Stimulated activated CD8-positive, alpha-beta memory T cell treated with anti-CD3 and anti-CD28 coated beads, Interleukin-4, amount 100 ng/mL, for 24 hours (primary cell): ENCODE data around the gene DKK1.

ENCODE experiments used
- DNase-seq: peaks from one replicate; pipeline ENCODE4 v3.0.0-alpha.2; 2020; ENCODE audit warnings: low read depth

DKK1 gene, protein sequence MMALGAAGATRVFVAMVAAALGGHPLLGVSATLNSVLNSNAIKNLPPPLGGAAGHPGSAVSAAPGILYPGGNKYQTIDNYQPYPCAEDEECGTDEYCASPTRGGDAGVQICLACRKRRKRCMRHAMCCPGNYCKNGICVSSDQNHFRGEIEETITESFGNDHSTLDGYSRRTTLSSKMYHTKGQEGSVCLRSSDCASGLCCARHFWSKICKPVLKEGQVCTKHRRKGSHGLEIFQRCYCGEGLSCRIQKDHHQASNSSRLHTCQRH

DNA sequence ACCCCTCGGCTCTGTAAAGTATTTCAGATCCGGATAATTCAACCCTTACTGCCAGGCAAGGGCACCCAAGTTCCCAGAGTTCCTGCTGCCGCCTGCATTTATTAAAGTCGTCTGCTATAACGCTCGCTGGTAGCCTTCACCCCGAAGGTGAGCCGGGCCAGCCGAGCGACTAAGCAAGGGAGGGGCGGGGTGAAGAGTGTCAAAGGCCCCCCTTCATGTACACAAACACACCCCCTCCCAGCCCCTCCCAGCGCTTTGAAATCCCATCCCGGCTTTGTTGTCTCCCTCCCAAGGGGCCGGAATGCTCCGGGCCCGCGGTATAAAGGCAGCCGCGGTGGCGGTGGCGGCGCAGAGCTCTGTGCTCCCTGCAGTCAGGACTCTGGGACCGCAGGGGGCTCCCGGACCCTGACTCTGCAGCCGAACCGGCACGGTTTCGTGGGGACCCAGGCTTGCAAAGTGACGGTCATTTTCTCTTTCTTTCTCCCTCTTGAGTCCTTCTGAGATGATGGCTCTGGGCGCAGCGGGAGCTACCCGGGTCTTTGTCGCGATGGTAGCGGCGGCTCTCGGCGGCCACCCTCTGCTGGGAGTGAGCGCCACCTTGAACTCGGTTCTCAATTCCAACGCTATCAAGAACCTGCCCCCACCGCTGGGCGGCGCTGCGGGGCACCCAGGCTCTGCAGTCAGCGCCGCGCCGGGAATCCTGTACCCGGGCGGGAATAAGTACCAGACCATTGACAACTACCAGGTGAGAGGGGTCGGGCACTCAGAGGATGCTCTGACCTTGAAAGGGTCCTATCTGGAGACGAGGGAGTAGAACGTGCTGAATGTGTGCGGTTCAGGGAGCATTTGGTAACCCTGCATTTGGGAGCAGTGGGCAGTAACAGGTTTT, at the start of gene DKK1:
DKK1 (plus strand) TSS at position 349 of the 889 bp plus-strand sequence; CDS start at position 503, 154 bp downstream.
- no peak for DNase-seq

DNA sequence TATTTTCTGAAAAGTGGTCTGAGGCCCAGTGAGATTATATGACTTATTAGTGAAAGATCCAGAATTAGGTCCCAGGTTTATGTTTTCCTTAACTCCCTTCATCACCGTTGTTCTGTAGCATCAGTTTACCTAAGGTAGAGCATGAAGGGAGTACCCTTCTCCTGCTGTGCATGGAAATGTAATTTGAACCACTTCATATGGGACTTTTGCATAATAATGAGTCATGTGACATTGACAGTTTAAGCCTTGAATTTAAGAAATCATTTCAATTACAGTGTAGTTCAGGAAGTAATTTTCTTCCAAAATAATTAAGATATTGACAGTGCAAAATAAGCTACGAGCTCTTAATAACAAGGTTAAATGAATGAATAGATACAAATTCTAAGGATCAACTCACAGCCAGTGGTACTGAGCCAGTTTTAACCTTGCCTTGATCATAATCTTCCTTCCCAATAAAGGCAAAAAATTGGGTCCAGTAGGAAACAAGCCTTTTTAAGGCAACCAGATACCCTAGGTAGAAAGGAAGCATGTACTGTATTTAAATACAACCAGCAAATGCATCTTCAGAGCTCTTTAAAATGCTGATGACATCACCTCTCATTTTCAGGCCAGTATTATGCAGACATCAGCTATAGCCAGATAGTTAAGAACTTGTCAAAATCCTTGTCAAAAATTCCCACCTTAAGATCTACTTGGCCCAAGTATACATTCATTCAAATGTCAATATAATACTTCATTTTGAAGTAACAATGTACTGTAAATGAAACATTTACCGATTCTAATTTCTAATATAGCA, 48.8 kb upstream of the DKK1 start:
- DNase-seq: no peak

DNA sequence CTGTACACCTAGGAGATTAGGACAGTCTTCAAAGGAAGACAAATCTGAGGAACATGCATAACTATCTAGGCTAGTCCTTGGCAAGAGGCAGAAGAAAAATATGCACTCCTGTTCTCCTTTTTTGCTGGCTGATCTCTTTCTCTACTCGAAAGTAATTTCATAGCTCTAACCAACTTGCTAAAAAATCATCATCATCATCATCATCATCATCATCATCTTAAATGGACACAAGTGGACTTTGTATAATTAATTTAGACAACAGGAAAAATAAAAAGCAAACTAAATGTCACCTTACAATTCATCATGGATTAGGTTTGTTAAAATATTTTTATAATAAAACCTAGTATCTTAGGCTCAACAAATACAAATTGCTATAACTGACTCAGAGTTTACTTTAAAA, 47.2 kb upstream of the DKK1 start:
- no peak for DNase-seq

DNA sequence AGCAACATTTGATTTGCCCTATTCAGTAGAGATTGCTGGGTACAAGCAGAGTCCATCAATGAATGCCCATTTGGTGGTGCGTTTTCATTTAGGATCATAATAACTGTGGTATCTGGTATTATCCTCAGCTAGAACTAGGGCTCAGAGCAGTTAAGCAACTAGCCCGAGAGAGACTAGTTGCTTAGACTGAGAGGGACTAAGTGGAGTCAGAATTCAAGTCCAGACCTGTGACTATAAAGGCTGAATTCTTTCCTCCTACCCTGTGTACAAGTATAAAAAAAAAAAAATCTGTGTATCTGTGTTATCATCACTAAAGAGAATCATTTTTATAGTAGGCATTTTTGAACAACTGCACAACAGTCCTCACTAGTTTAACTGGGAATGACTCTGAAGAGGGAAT, 45.3 kb upstream of the DKK1 start:
- DNase-seq: no peak

DNA sequence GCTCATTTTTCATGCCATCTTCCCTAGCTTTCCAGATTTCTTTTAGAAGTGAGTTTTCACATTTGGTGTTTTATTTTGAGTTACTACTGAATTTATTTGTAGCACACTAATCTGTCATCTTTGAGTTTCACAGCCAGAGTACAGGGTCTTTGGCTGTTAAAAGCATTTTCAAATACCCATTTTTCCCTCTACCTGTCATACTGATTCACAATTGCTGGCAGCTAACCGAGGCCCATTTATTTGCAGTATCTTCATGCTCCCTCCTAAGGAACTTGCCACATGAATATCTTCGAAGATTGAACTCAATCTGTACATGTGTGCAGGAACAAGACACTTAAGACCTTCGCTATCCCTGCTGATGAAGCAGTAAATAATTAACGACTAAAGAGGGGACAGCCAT, 44.8 kb upstream of the DKK1 start:
- DNase-seq: no peak

DNA sequence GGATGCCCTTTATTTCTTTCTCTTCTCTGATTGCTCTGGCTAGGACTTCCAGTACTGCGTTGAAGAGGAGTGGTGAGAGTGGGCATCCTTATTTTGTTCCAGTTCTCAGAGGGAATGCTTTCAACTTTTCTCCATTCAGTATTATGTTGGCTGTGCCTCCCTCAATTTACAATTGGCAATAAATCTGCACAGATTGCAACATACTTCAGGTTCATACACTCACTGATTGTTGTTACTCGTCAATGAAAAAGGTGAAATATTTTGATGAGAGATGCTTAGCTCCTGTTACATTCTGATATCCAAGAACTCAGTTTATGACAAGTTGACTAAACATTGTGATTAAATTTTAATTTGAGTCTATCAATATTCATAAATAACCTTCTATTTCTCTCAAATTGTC, 37.9 kb upstream of the DKK1 start:
- no peak for DNase-seq

DNA sequence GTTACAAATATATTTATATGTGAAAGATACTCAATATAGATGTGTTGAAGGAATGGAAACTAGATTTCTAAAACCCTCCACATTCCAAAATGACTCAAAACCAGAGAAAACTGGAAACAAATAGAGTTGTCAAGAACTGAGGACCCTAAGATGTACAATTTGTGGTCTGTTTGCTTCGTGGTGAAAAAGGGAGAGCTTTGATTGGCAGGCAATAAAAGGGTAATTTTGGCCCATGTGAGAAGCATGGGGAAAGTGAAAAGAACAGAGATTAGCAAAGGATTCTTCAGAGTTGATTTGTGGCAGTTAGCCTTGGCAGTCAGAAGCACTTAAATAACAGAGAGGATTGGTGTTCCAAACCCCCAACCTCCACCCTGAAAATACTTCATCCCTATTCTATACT, 37.1 kb upstream of the DKK1 start:
- DNase-seq: no peak

DNA sequence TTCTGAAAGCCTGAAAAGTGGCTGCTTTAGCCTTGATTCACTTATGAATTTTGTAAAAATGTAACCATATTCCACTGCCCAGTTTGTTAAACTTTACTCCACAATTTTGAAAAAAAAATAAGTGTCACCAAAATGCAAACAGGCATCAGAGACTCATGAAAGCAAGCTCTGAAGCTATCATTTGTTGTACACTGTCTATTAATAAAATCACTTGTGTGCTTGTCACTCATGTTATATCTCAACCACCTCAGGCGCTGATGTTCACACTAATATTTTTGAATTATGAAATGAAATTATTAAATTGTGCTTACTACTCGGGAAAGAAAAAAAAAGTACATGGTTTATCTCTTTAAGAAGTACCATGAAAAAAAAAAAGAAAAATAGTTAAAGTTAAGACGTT, 34.5 kb upstream of the DKK1 start:
- DNase-seq: no peak

DNA sequence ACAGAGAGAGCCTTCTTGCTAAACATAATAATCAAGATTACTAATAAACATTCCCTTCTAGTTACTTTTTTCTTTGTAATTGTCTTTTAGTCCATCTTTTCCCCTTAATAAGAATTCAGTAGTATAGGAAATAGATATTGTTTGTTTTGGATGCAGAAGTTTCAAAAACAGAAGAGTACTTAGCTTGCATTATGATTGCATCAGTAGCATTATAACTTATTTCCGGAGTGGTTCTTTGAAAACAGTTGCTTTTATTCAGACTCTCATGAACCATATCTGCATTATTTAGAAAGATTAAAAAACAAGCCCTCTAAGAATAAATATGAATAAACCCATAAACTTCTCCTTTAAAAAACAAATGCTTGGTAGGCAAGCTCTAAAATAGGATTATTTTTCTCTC, 34.0 kb upstream of the DKK1 start:
- no peak for DNase-seq

DNA sequence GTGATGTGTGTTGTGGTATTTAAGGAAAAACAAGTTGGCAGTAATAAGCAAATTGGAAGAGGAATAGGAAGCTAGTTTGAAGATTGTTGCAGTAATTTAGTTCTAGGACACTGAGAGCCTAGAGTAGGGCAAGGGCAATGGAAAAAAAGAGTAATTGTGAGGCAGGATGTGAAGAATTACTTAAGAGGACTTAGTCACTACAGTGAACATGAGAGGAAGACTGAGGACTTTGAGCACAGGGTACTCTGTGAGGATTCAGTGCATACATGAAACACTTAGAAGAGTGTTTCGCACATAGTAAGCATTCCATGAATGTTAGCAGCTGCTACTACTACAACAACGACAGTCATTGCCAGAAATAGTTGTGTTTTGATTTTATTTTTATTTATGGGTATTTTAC, 30.9 kb upstream of the DKK1 start:
- DNase-seq: no peak

DNA sequence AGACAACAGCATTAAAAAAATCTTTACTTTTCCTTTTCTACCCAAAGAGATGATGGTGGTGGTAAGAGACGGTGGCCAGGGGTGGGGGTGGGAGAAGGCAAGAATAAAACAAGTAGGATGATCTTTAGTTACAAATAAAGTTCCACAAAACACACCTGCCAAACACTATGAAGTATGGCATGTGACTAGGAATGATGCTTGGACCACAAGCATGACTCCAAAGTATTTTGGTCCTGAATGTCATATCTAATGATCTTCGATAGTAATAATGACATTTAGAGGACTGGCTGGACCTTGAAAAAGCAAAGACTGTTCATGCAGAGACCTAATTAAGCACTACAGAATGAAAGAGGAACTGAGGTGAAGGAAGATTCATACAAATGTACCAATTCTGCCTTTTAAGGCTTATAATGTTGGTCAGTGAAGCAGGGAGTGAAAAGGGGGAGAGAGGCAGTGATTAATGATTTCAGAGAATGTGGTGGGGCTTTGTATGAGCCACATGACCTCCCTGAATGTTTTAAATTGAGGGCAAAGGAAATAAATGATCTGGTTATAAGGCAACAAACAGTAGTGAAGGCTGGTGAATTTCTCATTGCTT, 29.6 kb upstream of the DKK1 start:
- no peak for DNase-seq

DNA sequence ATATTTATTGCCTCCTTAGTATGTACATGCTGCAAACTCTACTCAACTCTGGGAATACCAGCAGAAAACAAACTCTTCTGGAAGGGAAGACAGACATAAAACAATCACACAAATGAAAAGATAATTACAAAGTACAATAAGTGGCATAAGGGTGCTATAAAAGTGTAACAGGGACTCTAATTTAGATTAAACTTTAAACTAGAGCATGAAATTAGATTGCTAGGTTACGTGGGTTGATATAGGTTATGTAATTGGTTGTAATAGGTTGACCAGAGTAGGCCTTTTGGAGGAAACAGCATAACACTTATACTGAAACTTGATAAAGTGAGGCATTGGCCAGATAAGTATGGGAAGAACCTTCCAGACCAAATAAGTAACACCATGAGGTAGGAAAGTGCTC, 26.2 kb upstream of the DKK1 start:
- no peak for DNase-seq

DNA sequence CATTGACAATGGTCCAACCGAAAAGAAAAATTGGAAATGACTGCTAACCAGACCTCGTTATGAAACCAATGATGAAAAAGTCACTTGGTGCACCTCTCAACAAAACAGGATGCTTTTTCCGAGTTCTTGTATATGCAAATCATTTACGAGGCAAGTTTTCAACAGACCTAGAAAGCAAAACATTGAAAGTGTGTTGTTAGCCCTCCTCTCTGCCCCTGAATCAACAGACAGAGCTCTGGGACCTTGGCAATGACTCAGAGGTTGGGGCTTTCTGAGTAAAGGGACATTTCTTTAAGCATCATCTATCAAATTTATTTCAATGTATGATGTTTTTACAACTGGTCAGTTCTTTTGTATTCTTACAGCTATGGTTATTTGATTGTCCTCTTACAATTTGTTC, 16.3 kb upstream of the DKK1 start:
- DNase-seq: no peak

DNA sequence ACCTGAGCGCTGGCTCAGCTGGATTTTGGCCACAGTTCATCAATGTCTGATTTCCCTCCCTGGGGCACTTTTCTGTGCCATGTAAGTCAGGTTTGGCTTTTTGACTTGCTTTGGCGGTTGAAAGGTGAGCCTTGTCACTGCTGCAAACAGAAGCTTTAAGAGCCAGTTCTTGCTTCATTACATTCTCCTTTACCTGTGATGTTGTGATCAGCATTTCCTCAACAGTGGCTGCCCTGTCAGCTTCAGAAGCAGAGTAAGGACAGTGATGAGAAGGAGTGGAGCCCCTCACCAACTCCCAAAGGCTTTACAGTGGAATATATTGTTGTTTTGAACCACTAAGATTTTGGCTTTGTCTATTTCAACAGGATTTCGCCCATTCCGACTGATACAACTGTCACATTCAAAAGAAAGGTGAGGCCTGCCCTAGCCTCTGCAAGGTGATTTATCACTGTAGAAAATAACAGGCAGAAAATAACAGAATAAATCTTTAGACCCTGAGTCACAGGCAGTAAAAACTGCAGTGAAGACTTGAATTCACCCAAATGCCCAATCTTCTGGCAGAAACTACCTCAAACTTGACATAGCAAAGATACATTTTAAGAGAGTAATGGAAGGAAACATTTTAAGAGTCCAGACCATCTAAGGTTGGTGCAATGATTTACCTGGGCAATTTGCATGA, 13.3 kb upstream of the DKK1 start:
- no peak for DNase-seq

DNA sequence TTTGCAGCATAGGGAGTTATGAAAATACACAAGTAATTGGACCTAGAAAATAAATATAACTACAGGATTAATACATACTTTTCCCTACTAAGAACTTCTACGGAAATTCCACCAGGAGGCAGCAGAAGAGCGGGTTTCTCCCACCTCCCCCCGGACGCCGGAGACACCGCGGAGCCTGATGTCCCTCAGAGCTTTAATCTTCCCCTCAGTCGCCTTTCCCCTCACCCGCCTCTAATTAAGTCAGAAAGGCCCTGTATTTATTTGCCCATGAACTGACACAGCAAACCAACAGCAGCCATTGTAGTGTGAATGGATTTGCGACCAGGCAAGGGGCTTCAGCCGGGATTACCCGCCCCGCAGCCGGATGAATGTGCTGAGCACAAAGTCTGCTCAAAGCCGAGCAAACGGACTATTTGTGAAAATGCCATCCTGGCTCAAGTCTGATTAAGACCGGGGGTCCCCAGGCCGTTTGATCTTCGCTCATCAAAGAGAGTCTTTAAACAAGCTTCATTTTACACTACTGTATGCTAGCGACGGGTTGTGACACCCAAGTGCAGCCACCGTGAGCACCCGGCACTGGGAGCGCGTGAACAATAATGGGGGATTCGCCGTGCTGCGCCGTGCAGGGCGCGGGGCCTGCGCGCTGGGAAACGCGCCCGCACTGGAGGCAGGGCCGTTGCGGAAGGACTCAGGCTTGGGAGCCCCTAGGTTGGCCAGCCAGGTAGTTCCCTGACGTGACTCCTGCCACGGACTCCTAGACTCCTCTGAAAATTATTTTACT, 5.6 kb upstream of the DKK1 start:
- DNase-seq: no peak

DNA sequence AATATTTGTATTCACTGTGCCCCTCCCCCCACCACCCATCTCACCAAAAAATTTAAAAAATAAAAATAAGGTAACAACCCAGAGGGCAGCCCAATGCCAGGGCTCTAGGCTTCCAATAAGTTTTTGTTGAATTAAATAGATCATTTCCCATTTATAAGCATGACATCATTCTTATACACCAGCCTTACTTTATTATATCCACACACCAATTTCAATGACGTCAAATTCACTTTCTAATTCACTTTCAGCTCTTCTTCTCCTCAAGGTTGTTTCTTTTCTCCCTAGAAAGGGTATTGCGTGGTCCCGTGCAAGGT, 1.2 kb upstream of the DKK1 start:
- DNase-seq: no peak

DNA sequence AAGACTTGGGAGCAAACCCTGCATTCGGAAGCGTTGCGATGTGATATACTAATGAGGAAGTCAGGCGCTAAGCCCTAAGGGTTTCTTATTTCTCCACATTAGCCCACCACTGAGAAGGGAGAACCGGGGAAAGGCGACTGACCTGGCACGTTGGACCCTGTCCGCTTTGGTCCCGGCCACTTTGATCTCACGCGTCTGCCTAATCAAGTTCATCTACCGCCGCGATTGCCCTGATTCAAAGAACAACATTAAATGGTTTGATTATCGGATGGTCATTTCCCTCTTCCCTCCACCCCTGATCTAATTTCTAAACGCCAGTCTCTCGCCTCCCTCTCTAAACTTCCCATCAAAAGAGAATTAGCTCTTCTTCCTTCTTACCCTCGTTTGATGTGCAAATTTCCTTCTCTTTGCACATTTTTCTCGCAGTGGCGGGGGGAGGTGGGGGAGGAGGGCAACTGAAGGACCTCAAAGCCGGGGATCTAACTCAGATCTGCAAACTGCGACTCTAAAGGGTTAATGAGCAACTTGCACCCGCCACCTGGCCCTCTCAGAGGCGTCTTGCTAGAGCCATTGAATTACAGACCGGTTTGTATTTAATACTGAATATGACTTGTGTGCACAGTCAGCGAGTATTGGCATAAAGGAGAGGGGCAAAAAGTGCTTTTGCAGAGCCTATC, 687 bp upstream of the DKK1 start:
- no peak for DNase-seq

DNA sequence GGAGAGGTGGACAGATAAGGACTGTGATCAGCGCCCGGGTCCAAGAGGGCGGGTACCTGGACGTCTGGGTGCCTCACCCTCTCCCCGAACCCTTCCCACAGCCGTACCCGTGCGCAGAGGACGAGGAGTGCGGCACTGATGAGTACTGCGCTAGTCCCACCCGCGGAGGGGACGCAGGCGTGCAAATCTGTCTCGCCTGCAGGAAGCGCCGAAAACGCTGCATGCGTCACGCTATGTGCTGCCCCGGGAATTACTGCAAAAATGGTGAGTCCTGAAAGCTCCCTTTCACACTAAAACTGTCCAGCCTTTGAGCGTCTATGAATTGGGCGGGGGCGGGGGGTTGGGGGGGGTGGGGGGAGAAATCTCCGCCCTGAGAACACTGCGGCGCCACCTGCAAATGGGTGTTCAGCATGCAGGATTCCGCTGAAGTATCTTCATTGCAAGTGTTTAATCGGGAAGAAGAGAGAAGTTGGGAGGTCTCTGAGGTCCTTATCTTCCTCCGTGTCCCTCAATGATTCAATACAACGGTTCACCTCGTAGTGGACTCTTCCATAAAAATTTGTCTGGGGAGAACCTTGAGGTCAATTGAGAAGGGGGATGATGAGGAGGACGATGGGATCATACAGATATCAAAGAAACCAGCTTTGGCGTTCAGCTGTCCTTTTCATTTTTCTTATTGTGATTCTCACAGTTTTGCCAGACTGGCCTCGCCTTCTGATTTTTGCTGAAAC, 906 bp downstream of the DKK1 start:
- no peak for DNase-seq

DNA sequence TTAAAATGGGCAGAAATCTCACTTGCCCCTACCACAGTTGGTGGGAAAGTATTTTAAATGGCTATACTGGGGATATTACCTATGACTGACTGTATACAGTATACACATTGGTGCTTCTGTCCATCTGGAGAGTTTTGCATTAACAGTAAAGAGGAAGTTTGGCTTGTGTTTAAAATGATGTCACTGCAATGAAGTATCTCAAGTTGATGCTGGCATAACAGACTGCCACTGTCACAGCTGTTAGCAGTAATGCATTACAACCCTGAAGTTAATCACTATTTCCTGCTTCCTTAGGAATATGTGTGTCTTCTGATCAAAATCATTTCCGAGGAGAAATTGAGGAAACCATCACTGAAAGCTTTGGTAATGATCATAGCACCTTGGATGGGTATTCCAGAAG, 1.9 kb downstream of the DKK1 start:
- DNase-seq: no peak

DNA sequence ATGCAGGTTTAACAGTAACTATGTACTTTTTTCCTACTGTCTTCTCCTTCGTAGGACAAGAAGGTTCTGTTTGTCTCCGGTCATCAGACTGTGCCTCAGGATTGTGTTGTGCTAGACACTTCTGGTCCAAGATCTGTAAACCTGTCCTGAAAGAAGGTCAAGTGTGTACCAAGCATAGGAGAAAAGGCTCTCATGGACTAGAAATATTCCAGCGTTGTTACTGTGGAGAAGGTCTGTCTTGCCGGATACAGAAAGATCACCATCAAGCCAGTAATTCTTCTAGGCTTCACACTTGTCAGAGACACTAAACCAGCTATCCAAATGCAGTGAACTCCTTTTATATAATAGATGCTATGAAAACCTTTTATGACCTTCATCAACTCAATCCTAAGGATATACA, 2.4 kb downstream of the DKK1 start:
- DNase-seq: no peak
